Measurements from ENCODE around the gene RADX. TPM values are rescaled to one million over a fixed set of nuclear protein-coding genes. Genes with fewer than 3 reads are reported as not detected.
A peak's percentile ranks its signal among the peaks of the same experiment; 100 is the strongest.

Gene RADX
- polyA plus RNA-seq, 1 of the 3 experiments (the other 2 are of a cell fraction) = not detected

DNA sequence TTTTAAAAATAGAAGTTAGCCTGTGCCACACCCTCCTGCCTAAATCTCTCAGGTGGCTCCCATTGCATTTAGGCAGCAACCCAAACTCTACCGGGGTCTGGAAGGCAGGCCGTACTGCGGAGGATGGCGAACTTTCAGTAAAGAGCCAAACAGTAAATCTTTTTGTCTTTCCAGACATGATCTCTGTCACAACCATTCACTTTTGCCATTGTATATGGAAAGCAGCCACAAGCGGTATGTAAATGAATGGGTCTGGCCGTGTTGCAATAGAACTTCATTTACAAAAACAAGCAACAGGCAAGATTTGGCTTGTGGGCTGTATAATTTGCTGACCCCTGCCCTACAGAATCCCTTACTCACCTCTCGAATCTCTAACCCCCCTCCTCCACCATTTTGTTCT, 3.3 kb downstream of the RADX start:
- Histone ChIP-seq H3K27ac (ENCODE audit: low read depth in 2 of 2, low read length in 1 of 2) (no peak overlapping the region), H3F3A (replicated peaks; ENCODE audit: insufficient read depth) (no peaks in the 10 kb centered on the region), H3K9ac (no peak overlapping the region), H3K79me2 (ENCODE audit: insufficient read depth) (no peaks in the 10 kb centered on the region), H3K36me3 (replicated peaks in 1 of 2; ENCODE audit: control insufficient read depth in 1 of 2, insufficient read depth in 2 of 2, low read length in 1 of 2) (no peaks in the 10 kb centered on the region), H3K27me3 (ENCODE audit: insufficient read depth) (peaks cover 58% of the 10 kb centered on the region; the same call in 1 of the 2 replicates), H3K9me2 (no peaks in the 10 kb centered on the region), H3K9me3 (no peaks in the 10 kb centered on the region), H4K20me1 (ENCODE audit: insufficient read depth) (no peaks in the 10 kb centered on the region), H3K4me1 (ENCODE audit: control insufficient read depth in 1 of 2, insufficient read depth in 2 of 2, low read depth in 1 of 2, low read length in 1 of 2) (peaks cover 0 to 4% of the 10 kb centered on the region in 2 experiments; a peak in 1 of 4 replicates), H3K4me3 (ENCODE audit: low read depth in 2 of 2, low read length in 1 of 2) (no peak overlapping the region), H2AFZ (ENCODE audit: low read depth) (no peak overlapping the region), H3K4me2 (no peak overlapping the region)
- TF ChIP-seq RAD21 (IDR thresholded peaks at IDR 0.05; ENCODE audit: low read length) = no peak
- no peak for TF ChIP-seq TEAD4 (IDR thresholded peaks at IDR 0.05; ENCODE audit: borderline replicate concordance, insufficient read depth)
- TF ChIP-seq EP300 (IDR thresholded peaks at IDR 0.05; ENCODE audit: borderline replicate concordance in 1 of 2, low read depth in 1 of 2, low read length in 1 of 2) = no peak
- no peak for TF ChIP-seq FOXJ3 (CRISPR knock-in tag; IDR thresholded peaks at IDR 0.05)
- no peak for TF ChIP-seq TCF12 (IDR thresholded peaks at IDR 0.05)
- no peak for TF ChIP-seq FOSL2 (IDR thresholded peaks at IDR 0.05; ENCODE audit: borderline replicate concordance, low read depth)
- POLR2A ChIA-PET = no interaction called here
- CTCF ChIA-PET = no interaction called here
- DNase-seq = no peak
- 13% methylated on average over 7 of the region's 7 CpGs for WGBS (ENCODE audit: low lambda C conversion rate)

DNA sequence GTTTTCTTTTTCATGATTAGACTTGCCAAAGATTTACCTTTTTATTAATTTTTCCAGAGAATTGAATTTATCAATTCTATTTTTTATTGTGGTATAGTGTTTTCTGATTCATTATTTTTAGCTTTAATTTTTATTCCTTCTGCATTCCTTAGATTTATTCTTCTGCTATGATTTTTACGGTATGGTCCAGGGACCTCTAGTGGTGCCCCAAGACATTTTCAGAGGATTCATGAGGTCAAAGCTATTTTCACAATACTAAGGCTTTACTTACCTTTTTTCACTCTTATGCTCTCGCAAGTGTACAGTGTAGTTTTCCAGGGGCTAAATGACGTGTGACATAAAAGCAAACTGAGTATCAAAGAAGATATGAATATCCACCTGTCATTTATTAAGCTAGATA, 8.0 kb downstream of the RADX start:
- no peaks in the 10 kb centered on the region for H3K79me2 ChIP-seq (ENCODE audit: insufficient read depth)
- no peaks in the 10 kb centered on the region for H3K36me3 ChIP-seq (replicated peaks in 1 of 2; ENCODE audit: control insufficient read depth in 1 of 2, insufficient read depth in 2 of 2, low read length in 1 of 2)
- TF ChIP-seq TEAD4 (IDR thresholded peaks at IDR 0.05; ENCODE audit: borderline replicate concordance, insufficient read depth) = no peak
- no peak for TF ChIP-seq EZH2phosphoT487 (IDR thresholded peaks at IDR 0.05; ENCODE audit: borderline replicate concordance, low read depth)
- 0 out of 2 replicates have a peak, but pooled peaks have one; percentile 20 for TF ChIP-seq RAD21 (IDR thresholded peaks at IDR 0.05; ENCODE audit: low read length)
- TF ChIP-seq, protein P1, sequence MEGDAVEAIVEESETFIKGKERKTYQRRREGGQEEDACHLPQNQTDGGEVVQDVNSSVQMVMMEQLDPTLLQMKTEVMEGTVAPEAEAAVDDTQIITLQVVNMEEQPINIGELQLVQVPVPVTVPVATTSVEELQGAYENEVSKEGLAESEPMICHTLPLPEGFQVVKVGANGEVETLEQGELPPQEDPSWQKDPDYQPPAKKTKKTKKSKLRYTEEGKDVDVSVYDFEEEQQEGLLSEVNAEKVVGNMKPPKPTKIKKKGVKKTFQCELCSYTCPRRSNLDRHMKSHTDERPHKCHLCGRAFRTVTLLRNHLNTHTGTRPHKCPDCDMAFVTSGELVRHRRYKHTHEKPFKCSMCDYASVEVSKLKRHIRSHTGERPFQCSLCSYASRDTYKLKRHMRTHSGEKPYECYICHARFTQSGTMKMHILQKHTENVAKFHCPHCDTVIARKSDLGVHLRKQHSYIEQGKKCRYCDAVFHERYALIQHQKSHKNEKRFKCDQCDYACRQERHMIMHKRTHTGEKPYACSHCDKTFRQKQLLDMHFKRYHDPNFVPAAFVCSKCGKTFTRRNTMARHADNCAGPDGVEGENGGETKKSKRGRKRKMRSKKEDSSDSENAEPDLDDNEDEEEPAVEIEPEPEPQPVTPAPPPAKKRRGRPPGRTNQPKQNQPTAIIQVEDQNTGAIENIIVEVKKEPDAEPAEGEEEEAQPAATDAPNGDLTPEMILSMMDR (IDR thresholded peaks at IDR 0.05) = peak; percentile 55
- TF ChIP-seq RXRA (IDR thresholded peaks at IDR 0.05; ENCODE audit: borderline replicate concordance, low read depth) = no peak

DNA sequence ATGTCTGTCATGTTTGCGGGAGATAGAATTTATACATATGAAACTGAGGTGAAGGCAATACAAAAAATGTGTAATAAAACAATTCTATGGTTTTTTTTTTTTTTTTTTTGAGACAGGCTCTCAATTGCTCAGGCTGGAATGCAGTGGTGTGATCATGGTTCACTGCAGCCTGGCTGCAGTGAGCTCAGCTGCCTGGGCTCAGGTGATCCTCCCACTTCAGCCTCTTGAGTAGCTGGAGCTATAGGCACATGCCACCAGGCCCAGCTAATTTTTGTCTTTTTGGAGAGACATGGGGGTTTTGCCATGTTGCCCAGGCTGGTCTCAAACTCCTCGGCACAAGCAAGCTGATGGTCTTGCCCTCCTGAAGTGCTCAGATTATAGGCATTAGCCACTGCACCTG, 10.1 kb downstream of the RADX start:
- H3K36me3 ChIP-seq (replicated peaks in 1 of 2; ENCODE audit: control insufficient read depth in 1 of 2, insufficient read depth in 2 of 2, low read length in 1 of 2) = no peaks in the 10 kb centered on the region
- no peak overlapping the region for H3K4me3 ChIP-seq (ENCODE audit: low read depth in 2 of 2, low read length in 1 of 2)
- no peak overlapping the region for H3K4me2 ChIP-seq
- 6% methylated on average over 2 of the region's 2 CpGs for WGBS (ENCODE audit: low lambda C conversion rate)
- no peak overlapping the region for H3K9ac ChIP-seq
- no peaks in the 10 kb centered on the region for H3F3A ChIP-seq (replicated peaks; ENCODE audit: insufficient read depth)
- no peaks in the 10 kb centered on the region for H3K9me3 ChIP-seq
- H3K4me1 ChIP-seq (ENCODE audit: control insufficient read depth in 1 of 2, insufficient read depth in 2 of 2, low read depth in 1 of 2, low read length in 1 of 2) = no peaks in the 10 kb centered on the region
- no peak overlapping the region for H2AFZ ChIP-seq (ENCODE audit: low read depth)
- DNase-seq = no peak
- no peak overlapping the region for H3K27ac ChIP-seq (ENCODE audit: low read depth in 2 of 2, low read length in 1 of 2)
- no peaks in the 10 kb centered on the region for H4K20me1 ChIP-seq (ENCODE audit: insufficient read depth)
- H3K27me3 ChIP-seq (ENCODE audit: insufficient read depth) = peaks cover 18% of the 10 kb centered on the region; the same call in 1 of the 2 replicates
- CTCF ChIA-PET = interaction anchor here (1.3 kb wide), 1 partner anchor 140 kb away, joined by 3 read pairs; no protein-coding TSS in a partner anchor
- no peaks in the 10 kb centered on the region for H3K9me2 ChIP-seq
- H3K79me2 ChIP-seq (ENCODE audit: insufficient read depth) = no peaks in the 10 kb centered on the region
- POLR2A ChIA-PET = no interaction called here
- TF ChIP-seq, protein P2, sequence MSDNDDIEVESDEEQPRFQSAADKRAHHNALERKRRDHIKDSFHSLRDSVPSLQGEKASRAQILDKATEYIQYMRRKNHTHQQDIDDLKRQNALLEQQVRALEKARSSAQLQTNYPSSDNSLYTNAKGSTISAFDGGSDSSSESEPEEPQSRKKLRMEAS (IDR thresholded peaks at IDR 0.05; ENCODE audit: low read depth) = no peak
- TF ChIP-seq SMC3 (IDR thresholded peaks at IDR 0.05; ENCODE audit: low read depth, low read length) = no peak
- TF ChIP-seq, protein P3, sequence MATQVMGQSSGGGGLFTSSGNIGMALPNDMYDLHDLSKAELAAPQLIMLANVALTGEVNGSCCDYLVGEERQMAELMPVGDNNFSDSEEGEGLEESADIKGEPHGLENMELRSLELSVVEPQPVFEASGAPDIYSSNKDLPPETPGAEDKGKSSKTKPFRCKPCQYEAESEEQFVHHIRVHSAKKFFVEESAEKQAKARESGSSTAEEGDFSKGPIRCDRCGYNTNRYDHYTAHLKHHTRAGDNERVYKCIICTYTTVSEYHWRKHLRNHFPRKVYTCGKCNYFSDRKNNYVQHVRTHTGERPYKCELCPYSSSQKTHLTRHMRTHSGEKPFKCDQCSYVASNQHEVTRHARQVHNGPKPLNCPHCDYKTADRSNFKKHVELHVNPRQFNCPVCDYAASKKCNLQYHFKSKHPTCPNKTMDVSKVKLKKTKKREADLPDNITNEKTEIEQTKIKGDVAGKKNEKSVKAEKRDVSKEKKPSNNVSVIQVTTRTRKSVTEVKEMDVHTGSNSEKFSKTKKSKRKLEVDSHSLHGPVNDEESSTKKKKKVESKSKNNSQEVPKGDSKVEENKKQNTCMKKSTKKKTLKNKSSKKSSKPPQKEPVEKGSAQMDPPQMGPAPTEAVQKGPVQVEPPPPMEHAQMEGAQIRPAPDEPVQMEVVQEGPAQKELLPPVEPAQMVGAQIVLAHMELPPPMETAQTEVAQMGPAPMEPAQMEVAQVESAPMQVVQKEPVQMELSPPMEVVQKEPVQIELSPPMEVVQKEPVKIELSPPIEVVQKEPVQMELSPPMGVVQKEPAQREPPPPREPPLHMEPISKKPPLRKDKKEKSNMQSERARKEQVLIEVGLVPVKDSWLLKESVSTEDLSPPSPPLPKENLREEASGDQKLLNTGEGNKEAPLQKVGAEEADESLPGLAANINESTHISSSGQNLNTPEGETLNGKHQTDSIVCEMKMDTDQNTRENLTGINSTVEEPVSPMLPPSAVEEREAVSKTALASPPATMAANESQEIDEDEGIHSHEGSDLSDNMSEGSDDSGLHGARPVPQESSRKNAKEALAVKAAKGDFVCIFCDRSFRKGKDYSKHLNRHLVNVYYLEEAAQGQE (IDR thresholded peaks at IDR 0.05; ENCODE audit: low read depth, low read length) = no peak
- TF ChIP-seq, protein P4, sequence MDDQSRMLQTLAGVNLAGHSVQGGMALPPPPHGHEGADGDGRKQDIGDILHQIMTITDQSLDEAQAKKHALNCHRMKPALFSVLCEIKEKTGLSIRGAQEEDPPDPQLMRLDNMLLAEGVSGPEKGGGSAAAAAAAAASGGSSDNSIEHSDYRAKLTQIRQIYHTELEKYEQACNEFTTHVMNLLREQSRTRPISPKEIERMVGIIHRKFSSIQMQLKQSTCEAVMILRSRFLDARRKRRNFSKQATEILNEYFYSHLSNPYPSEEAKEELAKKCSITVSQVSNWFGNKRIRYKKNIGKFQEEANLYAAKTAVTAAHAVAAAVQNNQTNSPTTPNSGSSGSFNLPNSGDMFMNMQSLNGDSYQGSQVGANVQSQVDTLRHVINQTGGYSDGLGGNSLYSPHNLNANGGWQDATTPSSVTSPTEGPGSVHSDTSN (IDR thresholded peaks at IDR 0.05) = no peak

More for the DNA sequence above, 8.0 kb downstream of the RADX start:
- Histone ChIP-seq H3K9me3 (no peaks in the 10 kb centered on the region), H2AFZ (ENCODE audit: low read depth) (no peak overlapping the region), H3K9me2 (no peaks in the 10 kb centered on the region), H3K4me2 (no peak overlapping the region), H4K20me1 (ENCODE audit: insufficient read depth) (no peaks in the 10 kb centered on the region), H3K4me1 (ENCODE audit: control insufficient read depth in 1 of 2, insufficient read depth in 2 of 2, low read depth in 1 of 2, low read length in 1 of 2) (no peaks in the 10 kb centered on the region), H3F3A (replicated peaks; ENCODE audit: insufficient read depth) (no peaks in the 10 kb centered on the region), H3K27me3 (ENCODE audit: insufficient read depth) (peaks cover 23% of the 10 kb centered on the region; the same call in 1 of the 2 replicates), H3K9ac (no peak overlapping the region), H3K4me3 (ENCODE audit: low read depth in 2 of 2, low read length in 1 of 2) (no peak overlapping the region), H3K27ac (ENCODE audit: low read depth in 2 of 2, low read length in 1 of 2) (no peak overlapping the region)
- POLR2A ChIA-PET = no interaction called here
- no peak for DNase-seq
- under 1% methylated on average over 3 of the region's 3 CpGs for WGBS (ENCODE audit: low lambda C conversion rate)
- CTCF ChIA-PET = interaction anchor here (1.0 to 1.2 kb wide), 4 partner anchors 9 to 138 kb away, joined by 3 to 5 read pairs (median 4); no protein-coding TSS in a partner anchor

Measured in SK-N-SH (cell line).